Activated gamma-delta T cell treated with anti-CD3 and anti-CD28 coated beads, Interleukin-2, amount 50 U/mL, for 16 hours (primary cell): ENCODE measurements around the gene LHFPL6.
A peak's percentile ranks its signal among the peaks of the same experiment; 100 is the strongest.

Experiments
- DNase-seq: peaks from one replicate; pipeline ENCODE4 v3.0.0-alpha.2; 2020; ENCODE audit warnings: low read depth

The LHFPL6 gene

GRCh38 chr13:39602614-39603366 lies at the start of gene LHFPL6:
LHFPL6 (minus strand) TSS chr13:39603193.
- DNase-seq: peak; percentile 7

GRCh38 chr13:39646122-39646521 lies 43.1 kb upstream of the LHFPL6 start:
- no peak for DNase-seq

- no peak for DNase-seq
Measured at GRCh38 chr13:39641645-39642044, 38.7 kb upstream of the LHFPL6 start.

GRCh38 chr13:39637890-39638289 lies 34.9 kb upstream of the LHFPL6 start:
- DNase-seq: no peak

GRCh38 chr13:39635564-39635963 lies 32.6 kb upstream of the LHFPL6 start:
- no peak for DNase-seq

GRCh38 chr13:39632994-39633393 lies 30.0 kb upstream of the LHFPL6 start:
- DNase-seq: no peak

- no peak for DNase-seq
Measured at GRCh38 chr13:39631307-39631706, 28.3 kb upstream of the LHFPL6 start.

GRCh38 chr13:39623466-39623865 lies 20.5 kb upstream of the LHFPL6 start:
- DNase-seq: no peak

GRCh38 chr13:39618561-39618960 lies 15.6 kb upstream of the LHFPL6 start:
- no peak for DNase-seq

GRCh38 chr13:39616087-39616694 lies 13.2 kb upstream of the LHFPL6 start:
- no peak for DNase-seq

- peak; percentile 32 for DNase-seq
Measured at GRCh38 chr13:39612023-39612637, 9.1 kb upstream of the LHFPL6 start.

- no peak for DNase-seq
Measured at GRCh38 chr13:39607876-39608275, 4.9 kb upstream of the LHFPL6 start.

GRCh38 chr13:39605677-39606320 lies 2.8 kb upstream of the LHFPL6 start:
- no peak for DNase-seq

GRCh38 chr13:39604756-39605155 lies 1.8 kb upstream of the LHFPL6 start:
- no peak for DNase-seq

- DNase-seq: no peak
Measured at GRCh38 chr13:39603424-39603947, 493 bp upstream of the LHFPL6 start.

- no peak for DNase-seq
Measured at GRCh38 chr13:39602277-39602613, 748 bp downstream of the LHFPL6 start.

- no peak for DNase-seq
Measured at GRCh38 chr13:39601636-39602035, 1.4 kb downstream of the LHFPL6 start.

- no peak for DNase-seq
Measured at GRCh38 chr13:39600766-39601165, 2.2 kb downstream of the LHFPL6 start.

GRCh38 chr13:39599842-39600241 lies 3.2 kb downstream of the LHFPL6 start:
- DNase-seq: no peak

- DNase-seq: no peak
Measured at GRCh38 chr13:39599012-39599411, 4.0 kb downstream of the LHFPL6 start.

GRCh38 chr13:39597838-39598237 lies 5.2 kb downstream of the LHFPL6 start:
- no peak for DNase-seq

GRCh38 chr13:39596685-39597084 lies 6.3 kb downstream of the LHFPL6 start:
- no peak for DNase-seq

GRCh38 chr13:39596176-39596575 lies 6.8 kb downstream of the LHFPL6 start:
- no peak for DNase-seq
